ENCODE data around the gene RAP1GAP2.

GRCh38 chr17:2809337-2809736, 13.1 kb downstream of the RAP1GAP2 start:
- TF ChIP-seq, protein P1, sequence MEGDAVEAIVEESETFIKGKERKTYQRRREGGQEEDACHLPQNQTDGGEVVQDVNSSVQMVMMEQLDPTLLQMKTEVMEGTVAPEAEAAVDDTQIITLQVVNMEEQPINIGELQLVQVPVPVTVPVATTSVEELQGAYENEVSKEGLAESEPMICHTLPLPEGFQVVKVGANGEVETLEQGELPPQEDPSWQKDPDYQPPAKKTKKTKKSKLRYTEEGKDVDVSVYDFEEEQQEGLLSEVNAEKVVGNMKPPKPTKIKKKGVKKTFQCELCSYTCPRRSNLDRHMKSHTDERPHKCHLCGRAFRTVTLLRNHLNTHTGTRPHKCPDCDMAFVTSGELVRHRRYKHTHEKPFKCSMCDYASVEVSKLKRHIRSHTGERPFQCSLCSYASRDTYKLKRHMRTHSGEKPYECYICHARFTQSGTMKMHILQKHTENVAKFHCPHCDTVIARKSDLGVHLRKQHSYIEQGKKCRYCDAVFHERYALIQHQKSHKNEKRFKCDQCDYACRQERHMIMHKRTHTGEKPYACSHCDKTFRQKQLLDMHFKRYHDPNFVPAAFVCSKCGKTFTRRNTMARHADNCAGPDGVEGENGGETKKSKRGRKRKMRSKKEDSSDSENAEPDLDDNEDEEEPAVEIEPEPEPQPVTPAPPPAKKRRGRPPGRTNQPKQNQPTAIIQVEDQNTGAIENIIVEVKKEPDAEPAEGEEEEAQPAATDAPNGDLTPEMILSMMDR (IDR thresholded peaks at IDR 0.05; ENCODE audit: low read length), result no peak
- no peak for TF ChIP-seq EZH2 (IDR thresholded peaks at IDR 0.05; ENCODE audit: borderline replicate concordance, low read length)

Measured in OCI-LY1 (cell line).